Midbrain (tissue), 1 donor: ENCODE measurements around the gene COMMD7.
"Not testable (repeated sequence)": the region's sequence is repeated elsewhere in the genome, so short reads cannot be mapped to it uniquely, and the experiment has no call there.

ENCODE experiments used
- DNase-seq: peaks from one replicate; lab custom pipeline; 2025; lab: John Stamatoyannopoulos, UW

Gene COMMD7

GRCh38 chr20:32728435-32728834, 14.8 kb downstream of the COMMD7 start:
- not testable (repeated sequence) for DNase-seq

DNA sequence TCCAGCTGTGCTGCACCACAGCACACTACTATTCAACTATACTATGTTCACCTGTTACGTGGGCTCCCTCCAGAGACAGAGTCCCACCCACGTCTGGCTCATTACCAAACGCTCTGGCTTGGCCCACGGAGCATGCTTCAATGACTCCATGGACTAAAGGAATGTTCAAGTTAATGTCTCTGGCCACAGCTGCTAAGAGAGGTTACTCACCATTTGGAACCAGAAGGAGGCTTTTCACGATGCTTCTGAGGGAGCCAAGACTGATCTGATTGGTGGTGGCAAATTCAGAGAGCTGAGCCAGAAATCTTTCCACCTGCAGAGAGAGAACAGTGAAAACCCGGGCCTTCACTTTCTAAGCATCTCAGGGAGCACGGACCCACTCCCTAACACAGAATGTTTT, 15.6 kb downstream of the COMMD7 start:
- DNase-seq = no peak

DNA sequence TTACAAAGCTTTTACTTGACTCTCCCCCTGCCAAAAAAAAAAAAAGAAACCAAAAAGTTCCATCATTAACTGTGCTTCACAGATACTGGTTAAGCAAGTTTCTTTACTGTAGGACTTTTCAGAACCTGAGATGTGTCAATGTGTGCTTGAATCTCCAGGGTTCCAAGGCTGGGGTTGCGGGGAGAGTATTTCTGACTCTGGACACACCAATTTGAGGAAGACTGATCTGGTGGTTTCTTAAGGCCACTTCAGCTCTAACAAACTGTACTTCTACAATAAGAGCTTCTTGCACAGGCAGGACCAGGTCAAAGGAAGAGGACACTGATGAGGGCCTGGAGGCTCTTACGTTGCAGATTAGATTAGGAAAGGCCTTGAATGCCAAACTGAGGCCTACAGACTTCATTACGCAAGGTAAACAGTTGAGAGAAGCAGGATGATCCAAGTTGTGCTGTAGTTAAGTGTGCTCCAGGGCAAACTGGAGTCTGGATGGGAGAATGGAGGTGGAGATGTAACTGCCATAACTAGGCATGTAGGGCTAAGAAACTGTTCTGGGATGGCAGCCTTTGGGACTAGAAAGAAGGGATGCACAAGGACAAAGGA, 24.4 kb downstream of the COMMD7 start:
- DNase-seq = no peak

- no peak for DNase-seq
Measured at GRCh38 chr20:32711346-32711745, 31.9 kb downstream of the COMMD7 start.

GRCh38 chr20:32709632-32710121, 33.6 kb downstream of the COMMD7 start:
- DNase-seq = no peak

- DNase-seq = not testable (repeated sequence)
Measured at GRCh38 chr20:32709029-32709631, 34.1 kb downstream of the COMMD7 start.

DNA sequence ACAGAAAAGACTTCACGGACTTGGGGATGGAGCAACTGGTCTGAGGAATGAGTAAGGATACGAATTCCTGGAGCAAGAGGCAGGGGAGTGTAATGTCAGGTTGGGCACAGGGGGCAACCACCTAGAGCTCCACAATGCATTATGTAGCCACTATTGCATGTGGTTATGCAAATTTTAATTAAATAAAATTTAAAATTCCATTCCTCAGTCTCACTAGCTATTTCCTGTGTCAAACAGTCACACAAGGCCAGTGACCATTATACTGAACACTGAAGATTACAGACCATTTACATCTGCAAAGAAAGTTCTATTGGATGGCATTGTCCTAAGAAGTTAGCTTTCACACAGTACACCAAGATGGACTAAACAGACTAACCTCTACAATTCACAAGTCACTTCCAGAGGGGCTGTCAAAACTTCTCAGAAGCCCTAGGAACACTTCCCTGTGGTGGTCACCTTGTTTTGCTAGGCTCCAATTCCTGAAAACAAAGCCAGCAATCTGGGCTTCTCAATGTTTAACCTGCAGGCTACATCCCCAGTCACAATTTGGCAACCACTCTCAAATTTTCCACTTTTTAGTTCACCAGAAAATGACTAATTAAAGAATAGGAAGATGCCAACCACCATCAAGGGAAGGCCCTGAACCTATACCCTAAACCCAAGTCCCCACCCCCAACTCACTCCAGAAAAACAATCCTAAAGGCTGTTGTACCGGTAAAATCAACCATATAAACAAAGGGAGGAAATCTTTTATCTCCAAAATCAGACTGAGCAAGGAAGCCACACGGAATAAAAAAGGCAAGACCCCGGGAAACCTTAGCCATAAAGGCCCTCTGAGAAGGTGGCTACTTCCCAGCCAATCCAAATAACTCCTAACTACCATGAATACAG, 35.3 kb downstream of the COMMD7 start:
- DNase-seq = no peak

GRCh38 chr20:32706486-32706885, 36.8 kb downstream of the COMMD7 start:
- no peak for DNase-seq

DNA sequence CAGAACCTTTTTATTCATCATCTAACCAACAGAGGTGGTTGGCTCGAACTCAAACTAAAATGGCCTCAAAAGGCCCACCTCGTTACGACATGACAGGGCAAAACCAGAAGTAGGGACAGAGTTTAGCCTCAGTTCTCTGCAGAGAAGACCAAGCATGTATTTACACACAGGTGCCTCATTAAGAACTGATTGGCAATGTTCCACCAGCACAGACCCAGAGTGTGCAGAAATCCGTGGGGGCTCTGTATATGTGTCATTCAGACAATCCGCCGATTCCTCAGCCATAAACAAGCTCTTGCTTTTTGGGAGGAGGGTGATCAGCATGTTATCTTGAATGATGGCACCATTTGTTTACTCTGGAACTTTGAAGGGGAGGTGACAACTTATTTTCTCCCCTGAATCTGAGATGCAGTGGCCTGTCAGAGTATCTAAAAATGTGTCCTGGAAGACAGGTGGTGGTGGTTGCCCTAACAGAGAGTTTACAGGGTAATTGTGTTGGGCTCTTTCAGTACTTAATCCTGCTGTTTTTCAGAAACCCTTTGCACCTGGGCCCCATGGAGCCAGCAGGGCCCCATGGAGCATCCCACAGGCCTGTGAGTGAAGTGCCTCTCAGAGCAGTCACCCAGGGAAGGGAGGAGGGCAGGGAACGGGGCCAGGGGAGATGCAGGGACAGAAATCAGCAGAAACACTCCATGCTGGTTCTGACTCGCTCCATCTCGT, 40.4 kb downstream of the COMMD7 start:
- DNase-seq = no peak

DNA sequence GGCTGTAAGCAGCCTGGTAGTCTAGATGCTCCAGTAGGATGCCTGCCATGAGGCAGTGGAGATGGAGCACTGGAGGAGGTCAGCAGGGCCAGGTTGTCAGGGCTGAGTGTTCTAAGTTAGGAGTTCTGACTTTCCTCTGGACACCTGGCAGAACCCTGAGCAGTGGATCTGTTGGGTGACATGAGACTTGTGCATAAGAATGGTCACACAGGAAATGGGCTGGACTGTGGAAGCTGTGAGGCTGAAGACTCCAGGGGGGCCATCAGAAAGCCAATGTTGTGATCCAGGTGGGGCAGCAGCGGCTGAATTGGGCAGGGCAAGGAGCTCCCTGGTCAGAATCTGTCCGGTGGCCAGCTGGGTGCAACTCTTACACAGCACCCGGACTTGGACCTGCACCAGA, 45.7 kb downstream of the COMMD7 start:
- no peak for DNase-seq

GRCh38 chr20:32695089-32695488, 48.2 kb downstream of the COMMD7 start:
- DNase-seq = no peak

GRCh38 chr20:32688966-32689365, 54.3 kb downstream of the COMMD7 start:
- not testable (repeated sequence) for DNase-seq

DNA sequence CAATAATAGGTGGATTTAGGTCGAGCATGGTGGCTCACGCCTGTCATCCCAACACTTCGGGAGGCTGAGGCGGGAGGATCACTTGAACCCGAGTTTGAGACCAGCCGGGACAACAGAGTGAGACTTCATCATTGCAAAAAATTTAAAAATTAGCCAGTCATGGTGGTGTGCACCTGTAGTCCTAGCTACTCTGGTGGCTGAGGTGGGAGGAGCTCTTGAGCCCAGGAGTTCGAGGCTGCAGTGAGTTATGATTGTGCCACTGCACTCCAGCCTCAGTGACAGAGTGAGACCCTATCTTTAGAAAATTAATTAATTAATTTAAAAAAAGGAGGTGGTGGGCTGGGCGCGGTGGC, 56.1 kb downstream of the COMMD7 start:
- DNase-seq = no peak

DNA sequence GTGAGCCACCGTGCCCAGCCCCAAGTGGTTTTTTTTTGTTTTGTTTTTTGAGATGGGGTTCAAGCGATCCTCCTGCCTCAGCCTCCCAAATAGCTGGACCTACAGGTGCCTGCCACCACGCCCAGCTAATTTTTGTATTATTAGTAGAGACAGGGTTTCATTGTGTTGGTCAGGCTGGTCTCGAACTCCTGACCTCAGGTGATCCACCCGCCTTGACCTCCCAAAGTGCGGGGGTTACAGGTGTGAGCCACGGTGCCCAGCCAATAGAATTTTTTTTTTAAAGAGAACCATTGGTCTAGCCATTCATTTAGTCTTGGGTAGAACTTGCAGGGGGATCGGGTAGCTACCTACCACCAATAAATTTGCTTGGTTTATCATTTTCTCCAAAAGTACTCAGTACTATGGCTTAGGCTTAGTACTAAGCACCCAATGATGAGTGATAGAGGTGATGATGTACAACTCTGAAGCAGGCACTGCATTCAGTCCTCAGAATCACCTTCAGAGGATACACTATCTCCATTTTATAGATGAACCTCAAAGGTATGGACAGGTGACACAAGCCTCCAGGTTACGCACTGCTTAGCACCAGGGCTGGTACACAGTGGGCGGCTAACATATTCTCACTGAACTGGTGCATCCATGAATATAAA, 56.6 kb downstream of the COMMD7 start:
- DNase-seq = no peak

- DNase-seq = no peak
Measured at GRCh38 chr20:32685541-32686529, 57.4 kb downstream of the COMMD7 start.

DNA sequence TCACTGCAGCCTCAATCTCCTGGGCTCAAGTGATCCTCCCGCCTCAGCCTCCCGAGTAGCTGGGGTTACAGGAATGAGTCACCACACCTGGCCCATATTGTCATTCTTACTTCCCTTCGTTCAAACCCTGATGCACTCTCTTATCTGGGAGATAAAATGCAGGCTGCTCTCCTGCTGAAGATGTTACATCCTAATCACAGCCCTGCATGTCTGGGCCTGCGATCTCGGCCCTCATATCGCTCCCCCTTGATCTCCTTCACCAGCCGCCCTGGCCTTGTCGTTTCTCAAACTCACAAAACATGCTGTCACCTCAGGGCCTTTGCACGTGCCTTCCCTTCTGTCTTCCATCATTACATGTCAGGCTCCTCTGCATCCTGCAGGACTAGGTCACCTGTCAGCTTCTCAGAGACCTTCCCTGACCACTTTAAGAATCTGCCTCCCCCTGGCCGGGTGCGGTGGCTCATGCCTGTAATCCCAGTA, 60.7 kb downstream of the COMMD7 start:
- DNase-seq = no peak

- DNase-seq = no peak
Measured at GRCh38 chr20:32681175-32682084, 61.8 kb downstream of the COMMD7 start.

GRCh38 chr20:32680544-32681174, 62.6 kb downstream of the COMMD7 start:
- no peak for DNase-seq

GRCh38 chr20:32678948-32679347, 64.3 kb downstream of the COMMD7 start:
- DNase-seq = peak; percentile 68
